Ovary (tissue), 3 donors: ENCODE results near the gene RAB31.

Experiments used
- CTCF ChIP-seq, 3 donors: fragments of 450-650 bp in 2 of 3; fragments of 200-600 bp in 1 of 3; IDR thresholded peaks; one replicate each; pipeline versions ENCODE4 v1.5.1 to v1.8.0; 2016 to 2022; ENCODE audit warnings: antibody characterized with exemption in 3 of 3, mild to moderate bottlenecking in 1 of 3
- POLR2A ChIP-seq: fragments of 450-650 bp; IDR thresholded peaks from one replicate; pipeline ENCODE4 v1.6.1; 2017; ENCODE audit warnings: antibody characterized with exemption, mild to moderate bottlenecking, moderate library complexity
- donor health status: DM: no; HTN: no; CAD: no.

DNA sequence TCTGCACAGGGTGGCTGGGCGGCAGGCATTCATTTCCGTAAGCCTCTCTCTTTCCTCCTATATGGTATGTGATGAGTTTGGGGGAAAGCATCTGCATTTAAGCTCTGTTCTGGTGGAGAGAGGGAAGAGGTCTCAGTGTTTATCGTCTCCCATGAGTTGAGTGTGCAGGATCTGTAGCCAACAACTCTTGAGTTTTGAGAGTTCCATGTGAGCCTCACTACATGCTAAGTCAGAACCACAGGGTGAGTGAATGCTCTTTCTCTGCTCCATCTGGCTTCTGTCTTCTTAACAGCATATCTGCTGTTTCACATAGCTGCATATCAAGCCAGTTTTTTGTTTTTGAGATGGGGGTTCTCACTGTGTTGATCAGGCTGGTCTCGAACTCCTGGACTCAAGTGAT lies 22.7 kb downstream of the RAB31 start:
- no peak for TF ChIP-seq CTCF (IDR thresholded peaks at IDR 0.05)
- no peak for TF ChIP-seq POLR2A
